ENCODE data around the gene BBS12.

Gene BBS12

GRCh38 chr4:122712782-122713181 is 19.7 kb upstream of the BBS12 start:
- no peak for TF ChIP-seq CTCF (IDR thresholded peaks at IDR 0.05; ENCODE audit: extremely low read depth, missing control alignments)
- no peak for DNase-seq (ENCODE audit: low spot score)

- no peak for TF ChIP-seq CTCF (IDR thresholded peaks at IDR 0.05; ENCODE audit: extremely low read depth, missing control alignments)
- no peak for DNase-seq (ENCODE audit: low spot score)
These were observed 17.3 kb upstream of the BBS12 start for GRCh38 chr4:122715221-122715620.

GRCh38 chr4:122716825-122717448 is 15.6 kb upstream of the BBS12 start:
- DNase-seq (ENCODE audit: low spot score): peak; percentile 55
- peak; percentile 90 for TF ChIP-seq CTCF (IDR thresholded peaks at IDR 0.05; ENCODE audit: extremely low read depth, missing control alignments)

GRCh38 chr4:122718281-122718680 is 14.2 kb upstream of the BBS12 start:
- no peak for DNase-seq (ENCODE audit: low spot score)
- TF ChIP-seq CTCF (IDR thresholded peaks at IDR 0.05; ENCODE audit: extremely low read depth, missing control alignments): no peak

GRCh38 chr4:122722256-122722655 is 10.2 kb upstream of the BBS12 start:
- no peak for TF ChIP-seq CTCF (IDR thresholded peaks at IDR 0.05; ENCODE audit: extremely low read depth, missing control alignments)
- no peak for DNase-seq (ENCODE audit: low spot score)

- no peak for TF ChIP-seq CTCF (IDR thresholded peaks at IDR 0.05; ENCODE audit: extremely low read depth, missing control alignments)
- no peak for DNase-seq (ENCODE audit: low spot score)
These were observed 3.6 kb upstream of the BBS12 start for GRCh38 chr4:122728856-122729255.

- TF ChIP-seq CTCF (IDR thresholded peaks at IDR 0.05; ENCODE audit: extremely low read depth, missing control alignments): no peak
- no peak for DNase-seq (ENCODE audit: low spot score)
These were observed 828 bp upstream of the BBS12 start for GRCh38 chr4:122731676-122732075.

Data from GM20000 (cell line).